ENCODE data around the gene RAB40C. TPM values are rescaled to one million over a fixed set of nuclear protein-coding genes. Genes with fewer than 3 reads are reported as not detected.

Gene RAB40C
- total and polyA plus RNA-seq, 10 of the 15 experiments (the other 5 are each of a cell fraction or from before 2014, with no cell fraction given): 0.06 to 12.8 (median 4.6) TPM

- TF ChIP-seq MLLT1 (IDR thresholded peaks at IDR 0.05): no peak
- TF ChIP-seq BHLHE40 (IDR thresholded peaks at IDR 0.05; ENCODE audit: borderline replicate concordance in 1 of 2, low read depth in 2 of 2, low read length in 1 of 2): peak; percentile 64 to 90; a peak in 3 of 4 replicates
- TF ChIP-seq TCF3 (IDR thresholded peaks at IDR 0.05; ENCODE audit: borderline replicate concordance, insufficient read depth, low read depth, low read length): no peak
- TF ChIP-seq NFYB (IDR thresholded peaks at IDR 0.05; ENCODE audit: insufficient read depth, low read depth, low read length): no peak
- TF ChIP-seq ZNF687 (IDR thresholded peaks at IDR 0.05): no peak
- TF ChIP-seq POLR2AphosphoS5 (IDR thresholded peaks at IDR 0.05; ENCODE audit: low read length): no peak
- TF ChIP-seq FOXK2 (IDR thresholded peaks at IDR 0.05): no peak
- TF ChIP-seq POU2F2 (IDR thresholded peaks at IDR 0.05; ENCODE audit: borderline replicate concordance, low read depth, low read length): 0 out of 3 replicates have a peak, but pooled peaks have one; percentile 20
- TF ChIP-seq YY1 (IDR thresholded peaks at IDR 0.05; ENCODE audit: low read depth, low read length): 0 out of 2 replicates have a peak, but pooled peaks have one; percentile 45
Measured at GRCh38 chr16:578870-579405, 10.9 kb upstream of the RAB40C start (continued).
